H1 (cell line): ENCODE results near the gene SLC6A18. TPM values are rescaled to one million over a fixed set of nuclear protein-coding genes. Genes with fewer than 3 reads are reported as not detected.
"Not testable (repeated sequence)": the region's sequence is repeated elsewhere in the genome, so short reads cannot be mapped to it uniquely, and the experiment has no call there.

Source experiments
- CTCF ChIA-PET: fragments of 300-600 bp; sonication (Branson Sonifier 250); formaldehyde crosslinking; loops from one replicate; lab custom pipeline; 2021; ENCODE audit not compliant: partially characterized antibody; lab: Charles Lee
- POLR2A ChIA-PET: fragments of 300-600 bp; sonication (Branson Sonifier 250); formaldehyde crosslinking; loops from one replicate; lab custom pipeline; 2021; ENCODE audit warnings: inconsistent platforms; ENCODE audit not compliant: partially characterized antibody; lab: Charles Lee
- DNase-seq, 2 experiments: peaks; one replicate each; pipeline versions ENCODE4 v3.0.0 to v3.0.0-alpha.2; 2010 to 2022; ENCODE audit warnings: low spot score in 2 of 2, low read depth in 1 of 2, mixed read lengths in 1 of 2
- FAIRE-seq: peaks from 2 replicates; lab custom pipeline; 2011; peaks lifted over from hg19 to GRCh38; lab: Jason Lieb, UNC
- H2AFZ ChIP-seq: 2 replicates; pipeline ENCODE4 v1.8.1; 2012; ENCODE audit warnings: low read length, inconsistent platforms
- H2AK5ac ChIP-seq: 2 replicates; pipeline ENCODE4 v1.6.1; 2013; ENCODE audit warnings: low read depth, low read length
- H2BK120ac ChIP-seq: replicated peaks from 2 replicates; pipeline ENCODE3; 2013; ENCODE audit warnings: low read depth, low read length, inconsistent platforms
- H2BK12ac ChIP-seq: 2 replicates; pipeline ENCODE4 v1.6.1; 2013; ENCODE audit warnings: low read depth, low read length
- H2BK15ac ChIP-seq: 2 replicates; pipeline ENCODE4 v1.6.1; 2013; ENCODE audit warnings: low read length
- H2BK20ac ChIP-seq: 2 replicates; pipeline ENCODE4 v1.6.1; 2013; ENCODE audit warnings: low read length
- H2BK5ac ChIP-seq: 2 replicates; pipeline ENCODE4 v1.6.1; 2013; ENCODE audit warnings: low read depth, low read length
- H3K14ac ChIP-seq: 2 replicates; pipeline ENCODE4 v1.6.1; 2013; ENCODE audit warnings: inconsistent platforms; ENCODE audit not compliant: insufficient read length
- H3K18ac ChIP-seq: 2 replicates; pipeline ENCODE4 v1.6.1; 2013; ENCODE audit warnings: low read length; ENCODE audit errors: extremely low read depth
- H3K23ac ChIP-seq: 2 replicates; pipeline ENCODE4 v1.6.1; 2013; ENCODE audit warnings: inconsistent platforms; ENCODE audit not compliant: insufficient read length
- H3K23me2 ChIP-seq: 2 replicates; pipeline ENCODE4 v1.6.1; 2013; ENCODE audit warnings: low read depth, low read length
- H3K27ac ChIP-seq: 2 replicates; pipeline ENCODE4 v1.6.1; 2011; ENCODE audit warnings: low read depth, low read length, inconsistent platforms
- H3K27me3 ChIP-seq, 4 experiments: replicated peaks in 1 of 4; 1 replicate in 1 of 4; 2 replicates in 3 of 4; pipeline versions ENCODE4 v1.6.1 to v1.8.1; 2011 to 2013; ENCODE audit warnings: low read length in 3 of 4, mild to moderate bottlenecking in 3 of 4, inconsistent platforms in 2 of 4, mixed read lengths in 2 of 4, moderate library complexity in 1 of 4; ENCODE audit not compliant: control insufficient read depth in 3 of 4, insufficient read depth in 3 of 4; ENCODE audit errors: extremely low read depth in 1 of 4
- H3K36me3 ChIP-seq, 4 experiments: 2 replicates each; pipeline versions ENCODE4 v1.6.1 to v1.8.1; 2011 to 2013; ENCODE audit warnings: mild to moderate bottlenecking in 4 of 4, low read length in 3 of 4, moderate library complexity in 2 of 4, control low read depth in 1 of 4, inconsistent platforms in 1 of 4; ENCODE audit not compliant: insufficient read depth in 4 of 4, control insufficient read depth in 2 of 4
- H3K4ac ChIP-seq: replicated peaks from 2 replicates; pipeline ENCODE3; 2013; ENCODE audit warnings: low read length, low read depth, mixed read lengths, inconsistent platforms; ENCODE audit not compliant: insufficient read length
- H3K4me1 ChIP-seq, 4 experiments: replicated peaks in 1 of 4; 1 replicate in 1 of 4; 2 replicates in 3 of 4; pipeline versions ENCODE4 v1.6.1 to v1.8.1; 2011 to 2013; ENCODE audit warnings: low read length in 3 of 4, inconsistent platforms in 2 of 4, mixed read lengths in 1 of 4; ENCODE audit not compliant: insufficient read depth in 4 of 4, control insufficient read depth in 3 of 4
- H3K4me2 ChIP-seq, 2 experiments: 2 replicates each; pipeline versions ENCODE4 v1.6.1 to v1.8.1; 2011 to 2013; ENCODE audit warnings: low read depth in 2 of 2, low read length in 2 of 2, control low read depth in 1 of 2, inconsistent platforms in 1 of 2, mild to moderate bottlenecking in 1 of 2; ENCODE audit not compliant: insufficient read depth in 1 of 2
- H3K4me3 ChIP-seq, 4 experiments: fragments of 200-600, 300-600 bp in 1 of 4; sonication (generic), shearing (Covaris generic), sonication (Bioruptor Twin) in 1 of 4; 2 replicates each; pipeline versions ENCODE4 v1.5.1 to v1.8.1; 2011 to 2016; ENCODE audit warnings: low read length in 4 of 4, low read depth in 3 of 4, control low read depth in 2 of 4, inconsistent platforms in 2 of 4, mild to moderate bottlenecking in 2 of 4, mixed read lengths in 1 of 4, moderate library complexity in 1 of 4; ENCODE audit not compliant: insufficient read depth in 2 of 4; ENCODE audit errors: extremely low read depth in 1 of 4
- H3K56ac ChIP-seq: replicated peaks from 2 replicates; pipeline ENCODE3; 2013; ENCODE audit warnings: low read depth, mild to moderate bottlenecking, mixed read lengths, low read length, inconsistent platforms; ENCODE audit not compliant: insufficient read length
- H3K79me1 ChIP-seq: 2 replicates; pipeline ENCODE4 v1.6.1; 2013; ENCODE audit warnings: low read depth, low read length, control low read depth
- H3K79me2 ChIP-seq, 2 experiments: 2 replicates each; pipeline versions ENCODE4 v1.6.1 to v1.8.1; 2012 to 2013; ENCODE audit warnings: low read length in 2 of 2, mild to moderate bottlenecking in 2 of 2, inconsistent platforms in 1 of 2; ENCODE audit not compliant: insufficient read depth in 2 of 2, control insufficient read depth in 1 of 2
- H3K9ac ChIP-seq, 4 experiments: replicated peaks in 1 of 4; 1 replicate in 1 of 4; 2 replicates in 3 of 4; pipeline versions ENCODE4 v1.6.1 to v1.8.1; 2011 to 2013; ENCODE audit warnings: low read depth in 3 of 4, low read length in 3 of 4, control low read depth in 2 of 4, mild to moderate bottlenecking in 2 of 4, moderate library complexity in 2 of 4, inconsistent platforms in 1 of 4; ENCODE audit errors: extremely low read depth in 1 of 4
- H3K9me3 ChIP-seq, 2 experiments: 2 replicates each; pipeline versions ENCODE4 v1.6.1 to v1.8.1; 2012 to 2013; ENCODE audit warnings: mild to moderate bottlenecking in 2 of 2, moderate library complexity in 2 of 2, control low read depth in 1 of 2, inconsistent platforms in 1 of 2, low read depth in 1 of 2, low read length in 1 of 2, mixed read lengths in 1 of 2; ENCODE audit not compliant: insufficient read depth in 2 of 2
- H4K20me1 ChIP-seq, 2 experiments: replicated peaks in 1 of 2; 2 replicates each; pipeline versions ENCODE3 to v1.8.1; 2011 to 2013; ENCODE audit warnings: inconsistent platforms in 2 of 2, low read length in 2 of 2, mild to moderate bottlenecking in 1 of 2; ENCODE audit not compliant: insufficient read depth in 2 of 2, control insufficient read depth in 1 of 2
- H4K5ac ChIP-seq: 2 replicates; pipeline ENCODE4 v1.6.1; 2013; ENCODE audit warnings: low read length, low read depth, mixed read lengths, inconsistent platforms; ENCODE audit not compliant: insufficient read length
- H4K8ac ChIP-seq: 2 replicates; pipeline ENCODE4 v1.8.0; 2013; ENCODE audit warnings: mild to moderate bottlenecking, moderate library complexity, low read length, inconsistent platforms; ENCODE audit not compliant: insufficient read depth; ENCODE audit errors: extremely low read depth
- H4K91ac ChIP-seq: replicated peaks from 2 replicates; pipeline ENCODE3; 2013; ENCODE audit warnings: low read length, mixed read lengths, inconsistent platforms; ENCODE audit not compliant: insufficient read length
- WGBS, 2 experiments: shearing (Covaris generic) in 1 of 2; methylation state at CpG; one replicate each; pipeline versions ENCODE4 v1.1.6 to v1.1.7; 2013 to 2015; ENCODE audit warnings: low lambda C conversion rate in 2 of 2, mixed read lengths in 2 of 2, inconsistent platforms in 1 of 2, low coverage in 1 of 2, missing lambda C conversion rate in 1 of 2; ENCODE audit not compliant: insufficient replicate concordance in 2 of 2, insufficient coverage in 1 of 2, insufficient read length in 1 of 2; ENCODE audit errors: extremely low coverage in 1 of 2, missing lambda C conversion rate in 1 of 2; 5-methylcytosine and 5-hydroxymethylcytosine counted together
- polyA plus RNA-seq, 7 experiments: library from polyadenylated mRNA; depleted of rRNA in 3 of 7; stranded (reverse) in 5 of 7; unstranded in 2 of 7; fragments of >200 nt in 5 of 7; fragments of 200-250 nt in 2 of 7; gene quantifications; 1 replicate in 5 of 7; 2 replicates in 1 of 7; 4 replicates in 1 of 7; pipeline versions ENCODE4 v1.2.1 to v1.2.3, GENCODE V29; 2011 to 2013; ENCODE audit warnings: missing spikeins in 2 of 7, mixed read lengths in 2 of 7
- total RNA-seq: library from RNA; stranded (reverse); fragmentation: NEBNext Ultra II Directional; extraction: Animal tissue kit (Norgen Biotek cat#: 25700); gene quantifications from 2 replicates; pipeline ENCODE4 v1.2.1, GENCODE V29; 2021

Gene SLC6A18
- total and polyA plus RNA-seq, 2 of the 8 experiments (the other 6 are each of a cell fraction or from before 2014, with no cell fraction given), result not detected

GRCh38 chr5:1283729-1284041, 58.5 kb downstream of the SLC6A18 start:
- not testable (repeated sequence) for H3K18ac ChIP-seq, H3K4ac ChIP-seq, H3K27me3 ChIP-seq, H2BK120ac ChIP-seq, H3K9me3 ChIP-seq, H4K8ac ChIP-seq, H3K79me1 ChIP-seq, H3K14ac ChIP-seq, H3K4me2 ChIP-seq, H3K27ac ChIP-seq, DNase-seq, H2AFZ ChIP-seq, H4K91ac ChIP-seq, H2BK15ac ChIP-seq, H3K23ac ChIP-seq, H2BK20ac ChIP-seq, H3K4me3 ChIP-seq, H2BK5ac ChIP-seq, H3K4me1 ChIP-seq, H4K5ac ChIP-seq, H3K9ac ChIP-seq, H2BK12ac ChIP-seq, FAIRE-seq, H3K23me2 ChIP-seq, H3K56ac ChIP-seq, H2AK5ac ChIP-seq
- peaks cover 0 to 13% (median 5%) of the 10 kb centered on the region in 4 experiments; a peak in 4 of 8 replicates for H3K36me3 ChIP-seq
- peaks cover 0 to 30% of the 10 kb centered on the region in 2 experiments; a peak in 3 of 4 replicates for H3K79me2 ChIP-seq
- 90% methylated on average over 13 of the region's 16 CpGs; no CpG with 5 or more reads in 1 of the 2 experiments for WGBS, 2 experiments
- H4K20me1 ChIP-seq, result peaks cover 6 to 11% of the 10 kb centered on the region in 2 experiments
- CTCF ChIA-PET, result interaction anchor here (1.2 to 1.6 kb wide), 2 partner anchors 10 to 185 kb away, joined by 3 to 5 read pairs; no protein-coding TSS in a partner anchor
- POLR2A ChIA-PET, result interaction anchor here (0.6 to 0.7 kb wide), 2 partner anchors 11 to 16 kb away, joined by 3 to 4 read pairs; partner anchors contain the start of gene TERT
